IPS-20b (cell line): ENCODE results near the gene ISG15.

Source experiments
- H3K27ac ChIP-seq: one replicate; pipeline ENCODE4 v1.5.1; 2013; ENCODE audit warnings: low read length
- H3K27me3 ChIP-seq: 2 replicates; pipeline ENCODE4 v1.6.1; 2013; ENCODE audit warnings: mild to moderate bottlenecking, low read length, inconsistent platforms; ENCODE audit not compliant: insufficient read depth
- H3K36me3 ChIP-seq: 2 replicates; pipeline ENCODE4 v1.6.1; 2013; ENCODE audit warnings: low read depth, mild to moderate bottlenecking, inconsistent platforms, low read length, moderate library complexity; ENCODE audit not compliant: insufficient read depth
- H3K4me1 ChIP-seq: 2 replicates; pipeline ENCODE4 v1.6.1; 2013; ENCODE audit warnings: mild to moderate bottlenecking, control low read depth, inconsistent platforms, low read length, moderate library complexity; ENCODE audit not compliant: insufficient read depth
- H3K4me3 ChIP-seq: 2 replicates; pipeline ENCODE4 v1.5.1; 2013; ENCODE audit warnings: mild to moderate bottlenecking, low read length, inconsistent platforms
- H3K9ac ChIP-seq: 2 replicates; pipeline ENCODE4 v1.6.1; 2013; ENCODE audit warnings: low read depth, mild to moderate bottlenecking, inconsistent platforms, low read length, moderate library complexity
- H3K9me3 ChIP-seq: 2 replicates; pipeline ENCODE4 v1.6.1; 2013; ENCODE audit warnings: mild to moderate bottlenecking, low read depth, low read length, inconsistent platforms; ENCODE audit not compliant: insufficient read depth

ISG15 gene

GRCh38 chr1:1021010-1021919 lies 8.0 kb downstream of the ISG15 start:
- no peak overlapping the region for H3K27ac ChIP-seq
- peak overlapping the region; percentile 45; the same call in 1 of the 2 replicates for H3K9ac ChIP-seq
- peaks cover 22% of the 10 kb centered on the region for H3K4me1 ChIP-seq
- no peaks in the 10 kb centered on the region for H3K9me3 ChIP-seq
- no peaks in the 10 kb centered on the region; the same call in 1 of the 2 replicates for H3K27me3 ChIP-seq
- peaks cover 21% of the 10 kb centered on the region; the same call in 1 of the 2 replicates for H3K36me3 ChIP-seq
- peak overlapping the region; percentile 66 for H3K4me3 ChIP-seq

GRCh38 chr1:1021920-1022259 lies 8.6 kb downstream of the ISG15 start:
- Histone ChIP-seq H3K4me3 (no peak overlapping the region), H3K27ac (no peak overlapping the region), H3K27me3 (no peaks in the 10 kb centered on the region; the same call in 1 of the 2 replicates), H3K36me3 (peaks cover 21% of the 10 kb centered on the region; the same call in 1 of the 2 replicates), H3K9ac (no peak overlapping the region), H3K4me1 (peaks cover 25% of the 10 kb centered on the region), H3K9me3 (no peaks in the 10 kb centered on the region)

GRCh38 chr1:1022302-1023009 lies 9.2 kb downstream of the ISG15 start:
- Histone ChIP-seq H3K27ac (no peak overlapping the region), H3K9ac (no peak overlapping the region), H3K4me3 (no peak overlapping the region), H3K27me3 (no peaks in the 10 kb centered on the region; the same call in 1 of the 2 replicates), H3K4me1 (peaks cover 26% of the 10 kb centered on the region), H3K9me3 (no peaks in the 10 kb centered on the region), H3K36me3 (peaks cover 21% of the 10 kb centered on the region; the same call in 1 of the 2 replicates)

- Histone ChIP-seq H3K27me3 (no peaks in the 10 kb centered on the region; the same call in 1 of the 2 replicates), H3K27ac (no peak overlapping the region), H3K9ac (no peak overlapping the region), H3K9me3 (no peaks in the 10 kb centered on the region), H3K36me3 (peaks cover 21% of the 10 kb centered on the region; the same call in 1 of the 2 replicates), H3K4me1 (peaks cover 26% of the 10 kb centered on the region), H3K4me3 (no peak overlapping the region)
These were observed 10.4 kb downstream of the ISG15 start for GRCh38 chr1:1023700-1024099.

GRCh38 chr1:1024149-1024770 lies 11.0 kb downstream of the ISG15 start:
- no peak overlapping the region for H3K9ac ChIP-seq
- H3K9me3 ChIP-seq = no peaks in the 10 kb centered on the region
- peaks cover 21% of the 10 kb centered on the region; the same call in 1 of the 2 replicates for H3K36me3 ChIP-seq
- peaks cover 26% of the 10 kb centered on the region for H3K4me1 ChIP-seq
- 0 out of 2 replicates have a peak overlapping the region, but pooled peaks have one; percentile 9 for H3K4me3 ChIP-seq
- H3K27me3 ChIP-seq = no peaks in the 10 kb centered on the region; the same call in 1 of the 2 replicates
- no peak overlapping the region for H3K27ac ChIP-seq

GRCh38 chr1:1024771-1025699 lies 11.7 kb downstream of the ISG15 start:
- H3K9me3 ChIP-seq = no peaks in the 10 kb centered on the region
- H3K4me1 ChIP-seq = peaks cover 26% of the 10 kb centered on the region
- H3K4me3 ChIP-seq = no peak overlapping the region
- H3K9ac ChIP-seq = peak overlapping the region; percentile 58
- peaks cover 21% of the 10 kb centered on the region; the same call in 1 of the 2 replicates for H3K36me3 ChIP-seq
- peak overlapping the region; percentile 80 for H3K27ac ChIP-seq
- no peaks in the 10 kb centered on the region; the same call in 1 of the 2 replicates for H3K27me3 ChIP-seq

- Histone ChIP-seq H3K4me3 (no peak overlapping the region), H3K27ac (no peak overlapping the region), H3K9me3 (no peaks in the 10 kb centered on the region), H3K27me3 (no peaks in the 10 kb centered on the region; the same call in 1 of the 2 replicates), H3K36me3 (peaks cover 21% of the 10 kb centered on the region; the same call in 1 of the 2 replicates), H3K9ac (no peak overlapping the region), H3K4me1 (peaks cover 26% of the 10 kb centered on the region)
These were observed 12.4 kb downstream of the ISG15 start for GRCh38 chr1:1025730-1026129.

GRCh38 chr1:1026599-1027413 lies 13.5 kb downstream of the ISG15 start:
- Histone ChIP-seq H3K9me3 (no peaks in the 10 kb centered on the region), H3K27ac (no peak overlapping the region), H3K4me1 (peaks cover 21% of the 10 kb centered on the region), H3K36me3 (peaks cover 21% of the 10 kb centered on the region; the same call in 1 of the 2 replicates), H3K9ac (no peak overlapping the region), H3K27me3 (no peaks in the 10 kb centered on the region; the same call in 1 of the 2 replicates), H3K4me3 (no peak overlapping the region)

GRCh38 chr1:1027791-1028190 lies 14.5 kb downstream of the ISG15 start:
- Histone ChIP-seq H3K36me3 (peaks cover 12% of the 10 kb centered on the region; the same call in 1 of the 2 replicates), H3K9ac (no peak overlapping the region), H3K4me1 (peaks cover 21% of the 10 kb centered on the region), H3K4me3 (no peak overlapping the region), H3K9me3 (no peaks in the 10 kb centered on the region), H3K27me3 (peaks cover 7% of the 10 kb centered on the region; the same call in 1 of the 2 replicates), H3K27ac (no peak overlapping the region)
